GM19463 (cell line): ENCODE results near the gene RHO.
"Not testable (repeated sequence)": the region's sequence is repeated elsewhere in the genome, so short reads cannot be mapped to it uniquely, and the experiment has no call there.

Experiments
- ATAC-seq: cut with Tn5 transposase; IDR thresholded peaks from one replicate; pipeline ENCODE4 v1.9.1; 2021; ENCODE audit warnings: mild to moderate bottlenecking, moderate library complexity; ENCODE audit not compliant: unreplicated experiment

The RHO gene

DNA sequence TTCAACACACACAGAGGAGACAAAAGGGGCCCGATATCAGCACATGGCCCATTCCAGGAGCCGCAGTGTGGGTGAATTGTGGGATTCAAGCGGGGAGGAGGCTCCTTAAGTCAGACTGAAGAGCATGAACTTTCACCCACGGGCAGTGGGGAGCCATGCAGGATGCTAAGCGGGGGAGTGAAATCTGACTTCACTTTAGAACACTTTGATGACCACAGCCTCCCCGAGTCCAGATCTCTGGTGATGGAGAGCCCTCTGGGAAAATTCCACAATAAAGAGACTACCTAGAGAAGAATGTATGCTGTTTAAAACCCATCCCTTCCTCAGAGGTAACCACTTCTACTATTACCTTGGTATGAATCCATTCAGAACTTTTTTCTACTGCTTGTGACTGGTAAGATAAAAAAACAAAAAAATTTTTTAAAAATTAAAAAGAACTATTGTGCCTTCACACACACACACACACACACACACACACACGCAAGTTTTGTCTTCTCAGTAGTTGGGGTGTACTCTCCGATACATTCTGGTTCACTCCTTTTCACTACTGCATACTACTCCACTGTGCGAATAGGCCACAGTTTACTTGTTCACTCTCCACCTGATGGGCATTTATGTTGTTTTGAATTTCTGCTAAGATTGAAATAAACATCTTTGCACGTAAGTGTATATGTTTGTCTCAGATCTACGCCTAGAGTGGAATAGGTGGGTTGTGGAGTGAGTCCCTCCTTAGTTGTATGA, 12.5 kb downstream of the RHO start:
- no peak for ATAC-seq

- no peak for ATAC-seq
Measured at GRCh38 chr3:129542747-129543146, 14.3 kb downstream of the RHO start.

- ATAC-seq: no peak
Measured at GRCh38 chr3:129543156-129543790, 14.8 kb downstream of the RHO start, which contains the start of gene H1-8. TSS of gene H1-8 (plus strand) at chr3:129543175. CDS start at chr3:129543219, 44 bp downstream.

- no peak for ATAC-seq
Measured at GRCh38 chr3:129543999-129544398, 15.6 kb downstream of the RHO start.

GRCh38 chr3:129545951-129546350, 17.5 kb downstream of the RHO start:
- not testable (repeated sequence) for ATAC-seq

- ATAC-seq: no peak
Measured at GRCh38 chr3:129547241-129547640, 18.8 kb downstream of the RHO start.

- no peak for ATAC-seq
Measured at GRCh38 chr3:129548104-129548965, 19.9 kb downstream of the RHO start.

DNA sequence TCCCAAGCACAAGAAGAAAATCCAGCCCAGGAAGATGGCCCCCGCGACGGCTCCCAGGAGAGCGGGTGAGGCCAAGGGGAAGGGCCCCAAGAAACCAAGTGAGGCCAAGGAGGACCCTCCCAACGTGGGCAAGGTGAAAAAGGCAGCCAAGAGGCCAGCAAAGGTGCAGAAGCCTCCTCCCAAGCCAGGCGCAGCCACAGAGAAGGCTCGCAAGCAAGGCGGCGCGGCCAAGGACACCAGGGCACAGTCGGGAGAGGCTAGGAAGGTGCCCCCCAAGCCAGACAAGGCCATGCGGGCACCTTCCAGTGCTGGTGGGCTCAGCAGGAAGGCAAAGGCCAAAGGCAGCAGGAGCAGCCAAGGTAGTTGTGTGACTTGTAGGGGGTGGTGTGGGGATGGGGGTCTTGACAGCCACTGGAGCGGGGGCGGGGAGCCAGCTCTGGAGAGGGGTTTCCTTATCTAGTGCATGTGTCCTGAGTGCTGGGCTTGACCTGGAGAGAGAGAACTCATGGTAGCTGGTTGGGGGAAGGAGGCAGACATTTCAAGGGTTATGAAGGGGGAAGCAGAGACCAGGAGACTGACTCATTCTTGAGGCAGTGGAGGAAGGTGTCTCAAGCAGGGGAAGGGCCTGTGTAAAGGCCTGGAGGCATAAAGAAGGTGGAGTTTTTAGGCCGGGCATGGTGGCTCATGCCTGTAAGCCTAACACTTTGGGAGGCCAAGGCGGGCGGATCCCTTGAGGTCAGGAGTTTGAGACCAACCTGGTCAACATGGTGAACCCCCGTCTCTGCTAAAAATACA, 20.8 kb downstream of the RHO start:
- no peak for ATAC-seq

DNA sequence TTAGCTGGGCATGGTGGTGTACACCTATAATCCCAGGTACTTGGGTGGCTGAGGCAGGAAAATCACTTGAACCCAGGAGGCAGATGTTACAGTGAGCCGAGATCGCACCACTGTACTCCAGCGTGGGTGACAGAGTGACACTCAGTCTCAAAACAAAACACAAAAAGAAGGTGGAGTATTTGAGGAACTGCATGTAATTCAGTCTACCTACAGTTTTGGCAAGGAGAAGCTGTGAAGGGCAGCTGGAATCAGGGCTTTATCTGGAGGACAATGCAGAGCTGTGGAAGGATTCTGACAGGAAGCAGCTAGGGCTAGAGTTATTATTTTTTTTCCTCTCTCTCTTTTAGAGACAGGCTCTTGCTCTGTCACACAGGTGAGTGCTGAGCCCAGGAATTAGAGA, 21.4 kb downstream of the RHO start:
- no peak for ATAC-seq

DNA sequence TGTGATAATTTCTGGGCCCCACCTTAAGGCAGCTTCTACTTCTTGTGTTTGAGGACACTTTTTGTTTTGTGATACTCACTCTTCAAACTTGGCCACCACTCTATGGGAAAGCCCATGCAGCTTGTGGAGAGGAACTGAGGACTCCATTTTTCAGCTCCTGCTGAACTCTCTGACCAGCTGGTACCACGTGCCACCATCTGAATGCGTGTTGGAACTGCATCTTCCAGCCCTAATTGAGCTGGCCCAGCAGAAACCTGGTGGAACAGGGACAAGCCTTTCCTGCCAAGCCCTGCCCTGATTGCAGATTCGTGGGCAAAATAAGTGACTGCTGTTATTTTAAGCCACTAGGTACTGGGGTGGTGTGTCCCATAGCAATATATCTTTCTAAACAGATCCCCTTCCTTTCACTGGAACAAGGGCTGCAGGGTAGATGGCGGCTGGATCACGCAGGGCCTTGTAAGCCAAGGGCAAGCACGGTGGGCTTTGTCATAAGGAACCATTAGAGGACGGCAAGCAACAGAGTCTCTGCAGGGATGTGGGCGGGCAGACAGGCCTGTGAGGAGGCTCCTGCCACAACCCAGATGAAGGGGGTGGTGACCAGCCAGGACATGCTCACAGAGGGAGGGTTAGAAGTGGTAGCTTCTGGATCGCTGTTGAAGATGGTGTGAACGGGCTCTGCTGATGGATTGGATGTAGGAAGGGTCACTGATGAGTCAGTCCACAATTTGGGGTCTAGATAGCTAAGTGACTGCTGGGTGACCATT, 24.0 kb downstream of the RHO start:
- no peak for ATAC-seq

- no peak for ATAC-seq
Measured at GRCh38 chr3:129553171-129553570, 24.7 kb downstream of the RHO start.

DNA sequence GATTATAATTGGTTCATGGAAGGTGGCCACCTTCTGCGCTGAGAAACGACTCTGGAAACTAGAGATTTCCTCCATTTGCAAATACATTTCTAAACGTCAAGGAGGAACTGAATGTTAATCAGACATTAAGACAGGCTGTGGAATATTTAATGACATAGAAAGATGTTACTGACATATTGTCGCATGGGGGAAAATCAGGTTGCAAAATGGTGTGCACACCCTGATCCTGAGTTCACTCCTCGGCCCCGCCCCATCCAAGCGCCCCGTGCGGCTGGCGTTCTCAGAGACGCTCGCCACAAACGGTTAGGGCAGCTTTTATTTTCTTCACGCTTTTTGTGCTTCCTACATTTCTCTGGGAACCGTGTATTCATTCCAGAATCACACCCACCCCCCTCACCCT, 25.3 kb downstream of the RHO start:
- ATAC-seq: no peak

DNA sequence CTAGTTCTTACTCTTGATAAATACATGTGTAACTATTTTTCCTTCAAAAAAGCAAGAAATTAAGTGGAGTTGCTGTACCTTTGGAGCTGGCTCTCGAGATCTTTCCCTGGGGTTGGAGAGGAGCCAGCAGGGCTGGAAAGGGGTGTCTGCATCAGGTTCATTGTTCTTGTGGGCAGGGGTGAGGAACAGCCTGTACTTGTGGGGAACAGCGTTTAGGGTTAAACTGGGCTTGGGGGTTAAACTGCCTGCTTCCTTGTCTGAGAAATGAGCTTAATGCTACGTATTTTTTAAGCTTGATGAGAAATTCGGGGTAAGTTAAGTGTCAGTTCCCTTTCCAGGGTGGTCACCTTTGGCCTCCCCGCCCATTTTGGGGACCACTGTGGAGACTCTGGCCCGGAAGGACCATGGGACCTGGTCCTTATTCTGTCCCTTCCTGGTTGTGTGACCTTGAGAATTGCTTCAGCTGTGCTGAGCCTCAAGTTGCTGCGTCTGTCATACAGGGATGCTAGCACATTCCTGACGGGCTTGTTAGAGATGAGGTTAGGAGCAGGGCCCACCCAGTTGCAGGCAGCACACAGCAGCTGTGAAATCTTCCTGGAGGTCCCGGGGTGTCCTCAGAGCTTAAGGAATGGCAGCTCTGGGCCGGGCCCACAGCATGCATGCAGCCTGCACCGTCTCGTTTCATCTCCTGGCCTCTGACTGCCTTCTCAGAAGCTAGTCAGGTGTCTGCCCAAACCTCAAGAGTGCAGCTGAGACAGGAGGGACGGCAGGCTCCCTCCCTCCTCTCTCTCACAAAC, 26.1 kb downstream of the RHO start:
- ATAC-seq: no peak

GRCh38 chr3:129555153-129555550, 26.7 kb downstream of the RHO start:
- ATAC-seq: no peak

DNA sequence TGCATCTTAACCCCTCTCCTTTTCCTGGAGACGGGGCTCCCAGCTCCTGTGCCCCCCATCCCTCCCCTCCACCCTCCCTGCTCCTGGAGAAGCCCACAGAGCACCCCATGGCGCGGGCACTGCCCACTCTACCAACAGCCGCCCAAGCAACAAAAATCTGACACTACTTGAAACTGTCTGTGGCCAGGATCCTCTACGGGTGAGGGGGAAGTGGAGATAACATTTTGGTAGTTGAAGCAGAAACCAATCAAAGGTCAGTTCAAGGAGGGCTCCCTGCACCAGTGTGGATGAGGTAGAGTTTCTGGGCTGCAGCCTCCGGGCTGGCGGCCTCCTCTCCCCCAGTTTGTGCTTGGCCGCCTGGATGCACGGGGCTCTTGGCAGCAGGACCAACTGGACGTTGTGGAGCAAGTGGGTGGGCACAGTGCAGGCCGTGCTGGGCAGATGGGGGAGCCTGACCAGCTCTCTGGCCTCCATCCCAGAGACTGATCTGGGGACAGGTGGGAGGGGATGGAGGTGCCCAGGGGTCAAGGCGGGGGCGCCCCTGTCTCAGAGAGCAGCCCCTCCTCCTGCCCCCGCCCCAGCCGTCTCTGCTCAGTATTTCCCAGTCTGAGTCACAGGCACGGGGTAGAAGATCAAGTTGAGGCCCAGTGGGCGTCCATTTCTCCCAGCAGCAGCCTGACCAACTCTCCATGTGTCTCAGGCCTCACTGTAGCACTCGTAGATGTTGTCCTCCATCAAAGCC, 27.3 kb downstream of the RHO start:
- no peak for ATAC-seq

GRCh38 chr3:129556358-129556695, 27.9 kb downstream of the RHO start:
- ATAC-seq: no peak

GRCh38 chr3:129556890-129557547, 28.6 kb downstream of the RHO start:
- ATAC-seq: no peak

DNA sequence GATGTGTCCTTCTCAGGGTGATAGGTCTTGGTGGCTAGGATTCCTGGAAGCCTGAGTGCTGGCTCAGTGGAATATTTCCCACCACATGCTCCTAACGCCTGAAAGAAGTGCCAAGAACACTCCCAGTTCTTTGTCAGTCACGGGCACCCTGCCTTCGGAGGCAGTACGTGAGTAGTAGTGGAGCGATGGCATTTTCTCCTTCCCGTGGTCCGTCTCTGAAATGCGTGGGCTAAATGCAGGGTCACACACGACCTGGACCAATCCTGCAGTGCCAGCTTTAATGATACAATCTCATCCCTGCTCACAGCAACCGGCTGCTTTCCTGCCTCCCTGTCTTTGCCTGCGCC, 29.1 kb downstream of the RHO start:
- no peak for ATAC-seq
